OCI-M1 (cell line): ENCODE data around the gene LHFPL3.
"Not testable (repeated sequence)": the region's sequence is repeated elsewhere in the genome, so short reads cannot be mapped to it uniquely, and the experiment has no call there.

Experiments
- DNase-seq: peaks from one replicate; lab custom pipeline; 2025; lab: John Stamatoyannopoulos, UW

Gene LHFPL3

DNA sequence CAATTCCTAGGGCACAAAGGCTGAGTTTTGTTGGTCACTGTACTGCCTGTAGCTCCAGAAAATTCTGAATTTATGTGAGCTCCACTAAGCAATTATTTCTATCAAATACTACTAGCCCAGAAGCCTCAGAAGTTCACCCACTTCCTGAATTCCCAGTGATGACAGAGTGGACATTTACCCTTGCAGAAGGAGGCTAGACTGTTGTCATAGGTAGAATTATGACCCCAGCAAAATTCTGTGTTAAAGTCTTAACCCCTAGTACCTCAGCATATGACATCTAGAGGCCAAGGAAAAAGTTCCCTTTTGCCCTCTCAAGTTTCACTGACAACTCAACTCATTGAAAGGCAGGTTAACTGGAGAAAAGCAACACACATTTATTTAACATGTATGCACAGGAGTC, 606.9 kb downstream of the LHFPL3 start:
- DNase-seq, result no peak

DNA sequence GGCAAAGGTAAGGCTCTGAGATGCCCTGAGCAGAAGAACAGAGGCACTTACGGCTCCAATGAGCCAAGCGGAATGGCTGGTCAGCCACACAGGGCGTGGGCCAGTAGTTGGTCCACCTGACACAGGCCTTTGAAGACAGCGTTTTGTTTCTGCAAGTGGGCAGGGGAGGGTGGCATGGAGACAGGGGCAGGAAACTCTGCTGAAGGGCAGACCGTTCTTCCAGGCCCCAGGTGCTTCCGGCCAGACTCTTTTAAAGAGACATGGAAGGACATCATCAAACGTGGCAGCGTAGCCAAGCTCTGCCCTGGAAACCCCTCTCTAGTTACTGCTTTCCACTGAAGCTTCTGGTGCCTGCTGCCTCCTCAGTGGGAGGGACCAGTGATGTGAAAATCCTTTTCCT, 608.1 kb downstream of the LHFPL3 start:
- DNase-seq, result no peak

DNA sequence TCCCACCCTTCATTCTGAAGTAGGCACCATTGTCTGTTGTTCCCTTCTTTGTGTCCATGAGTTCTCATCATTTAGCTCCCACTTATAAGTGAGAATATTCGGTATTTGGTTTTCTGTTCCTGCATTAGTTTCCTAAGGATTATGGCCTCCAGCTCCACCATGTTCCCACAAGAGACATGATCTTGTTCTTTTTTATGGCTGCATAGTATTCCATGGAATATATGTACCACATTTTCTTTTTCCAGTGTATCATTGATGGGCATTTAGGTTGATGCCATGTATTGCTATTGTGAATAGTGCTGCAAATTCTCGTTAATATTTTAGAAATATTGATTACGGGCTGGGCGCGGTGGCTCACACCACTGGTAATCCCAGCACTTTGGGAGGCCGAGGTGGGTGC, 609.1 kb downstream of the LHFPL3 start:
- DNase-seq, result not testable (repeated sequence)

- DNase-seq, result no peak
Measured at GRCh38 chr7:104938741-104939390, 610.5 kb downstream of the LHFPL3 start.

- no peak for DNase-seq
Measured at GRCh38 chr7:104940023-104940710, 611.8 kb downstream of the LHFPL3 start.

DNA sequence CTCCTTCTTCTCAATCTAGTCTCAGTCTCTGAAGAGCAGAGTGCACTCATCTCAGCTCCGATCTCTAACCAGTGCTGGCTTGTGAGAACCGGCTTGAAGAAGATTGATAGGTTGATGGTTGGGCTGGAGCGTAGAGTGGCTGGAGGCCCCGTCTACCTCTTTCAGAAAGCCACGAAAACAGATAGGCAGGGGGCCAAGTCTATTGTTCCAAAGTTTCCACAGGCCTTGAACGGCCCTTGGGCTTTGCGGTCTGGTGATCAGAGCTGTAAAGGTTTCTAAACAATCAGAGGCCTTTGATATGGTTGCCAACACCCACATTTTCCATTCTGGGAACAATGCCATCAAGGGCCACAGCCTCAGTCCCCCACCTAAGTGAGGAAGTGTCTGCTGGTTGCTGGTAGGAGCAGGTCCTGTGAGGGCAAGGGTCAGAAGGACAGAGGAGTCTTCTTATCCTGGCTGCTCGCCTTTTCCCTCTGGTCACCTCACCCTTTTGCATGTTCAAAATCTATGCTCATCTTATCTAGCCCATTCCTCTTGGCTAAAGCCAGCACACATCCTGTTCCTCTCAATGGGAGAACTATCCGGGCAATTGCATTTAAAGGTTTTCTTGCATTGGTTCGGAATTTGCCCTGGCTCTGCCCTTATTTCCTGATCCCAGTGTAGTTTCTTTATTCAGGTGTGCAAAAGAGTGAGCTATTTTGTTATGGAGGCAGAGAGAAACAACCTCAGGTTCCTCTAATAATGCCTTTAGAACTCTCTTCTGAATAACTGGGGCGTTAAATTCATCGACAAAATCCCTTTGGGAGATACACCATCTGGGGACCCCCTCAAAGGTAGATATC, 615.3 kb downstream of the LHFPL3 start:
- DNase-seq, result peak; percentile 98

DNA sequence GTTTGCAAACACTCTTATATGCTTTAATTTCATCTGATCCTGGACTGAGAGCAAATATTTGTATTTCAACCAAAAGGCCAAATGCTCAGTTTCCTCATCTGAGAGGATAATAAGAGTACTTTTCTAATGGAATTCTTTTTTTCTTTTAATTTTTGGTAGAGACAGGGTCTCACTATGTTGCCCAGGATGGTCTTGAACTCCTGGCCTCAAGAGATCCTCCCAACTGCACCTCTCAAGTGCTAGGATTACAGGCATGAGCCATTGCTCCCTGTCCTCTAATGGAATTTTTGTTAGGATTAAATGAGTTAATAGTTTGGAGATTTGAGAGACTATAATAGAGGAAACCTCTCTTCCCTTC, 617.2 kb downstream of the LHFPL3 start:
- no peak for DNase-seq

DNA sequence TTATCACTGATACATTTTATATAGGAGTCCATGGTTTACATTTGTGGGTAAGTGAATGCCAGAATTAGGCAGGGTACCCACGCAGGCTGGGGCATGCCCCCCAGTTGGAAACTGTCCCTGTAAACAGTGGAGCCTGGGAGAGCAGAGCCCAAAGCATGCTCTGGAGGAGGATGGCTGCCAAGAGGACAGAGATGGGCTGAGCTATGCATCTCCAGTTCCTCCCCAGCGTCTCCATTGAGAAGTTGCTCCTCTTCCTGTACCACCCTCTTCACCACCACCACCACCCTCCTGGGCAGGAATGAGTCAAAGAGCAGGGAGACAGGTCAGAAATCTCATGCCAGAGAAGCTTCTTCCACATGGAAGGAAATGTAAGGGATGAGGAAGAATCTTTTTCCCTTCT, 617.9 kb downstream of the LHFPL3 start:
- no peak for DNase-seq

GRCh38 chr7:104950006-104950405, 621.6 kb downstream of the LHFPL3 start:
- DNase-seq, result no peak

GRCh38 chr7:104950754-104951153, 622.4 kb downstream of the LHFPL3 start:
- DNase-seq, result no peak

- no peak for DNase-seq
Measured at GRCh38 chr7:104951546-104951945, 623.1 kb downstream of the LHFPL3 start.

DNA sequence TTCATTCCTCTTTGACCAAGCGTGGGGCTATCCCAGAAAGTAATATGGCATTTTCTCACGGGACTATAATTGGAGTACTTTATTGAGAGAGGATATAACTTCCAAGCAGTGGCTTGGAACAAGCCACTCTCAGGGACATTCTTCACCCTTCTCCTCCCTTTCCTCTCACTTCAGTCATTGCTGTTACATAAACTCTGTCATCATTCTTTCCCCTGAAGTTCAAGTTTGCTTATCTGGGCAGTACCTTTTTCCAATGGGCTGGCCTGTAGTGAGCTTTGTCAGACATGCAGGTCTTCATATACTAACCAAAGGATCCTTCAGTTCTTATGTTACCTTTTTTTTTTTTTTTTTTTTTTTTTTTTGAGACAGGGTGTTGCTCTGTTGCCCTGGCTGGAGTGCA, 626.9 kb downstream of the LHFPL3 start:
- DNase-seq, result no peak
